ENCODE data around the gene BICC1. TPM values are rescaled to one million over a fixed set of nuclear protein-coding genes. Genes with fewer than 3 reads are reported as not detected.
"Not testable (repeated sequence)": the region's sequence is repeated elsewhere in the genome, so short reads cannot be mapped to it uniquely, and the experiment has no call there.

BICC1 gene
- total RNA-seq, 1 experiment from 2014 or later: 0.38 TPM

GRCh38 chr10:58588673-58589265 is 76.1 kb downstream of the BICC1 start:
- H3K36me3 ChIP-seq (replicated peaks; ENCODE audit: control insufficient read depth, insufficient read depth, low read length): no peaks in the 10 kb centered on the region
- no peaks in the 10 kb centered on the region for H3K27me3 ChIP-seq (ENCODE audit: control insufficient read depth, insufficient read depth, low read length)
- peak; percentile 30 for DNase-seq
- H3K4me3 ChIP-seq (ENCODE audit: insufficient read depth, low read depth, low read length): no peak overlapping the region

GRCh38 chr10:58590152-58590840 is 77.6 kb downstream of the BICC1 start:
- H3K36me3 ChIP-seq (replicated peaks; ENCODE audit: control insufficient read depth, insufficient read depth, low read length): no peaks in the 10 kb centered on the region
- no peaks in the 10 kb centered on the region for H3K27me3 ChIP-seq (ENCODE audit: control insufficient read depth, insufficient read depth, low read length)
- no peak overlapping the region for H3K4me3 ChIP-seq (ENCODE audit: insufficient read depth, low read depth, low read length)
- no peak for DNase-seq

- H3K36me3 ChIP-seq (replicated peaks; ENCODE audit: control insufficient read depth, insufficient read depth, low read length): no peaks in the 10 kb centered on the region
- no peak for DNase-seq
- no peak overlapping the region for H3K4me3 ChIP-seq (ENCODE audit: insufficient read depth, low read depth, low read length)
- no peaks in the 10 kb centered on the region for H3K27me3 ChIP-seq (ENCODE audit: control insufficient read depth, insufficient read depth, low read length)
These were observed 78.3 kb downstream of the BICC1 start for GRCh38 chr10:58590924-58591323.

GRCh38 chr10:58593008-58593407 is 80.3 kb downstream of the BICC1 start:
- no peaks in the 10 kb centered on the region for H3K36me3 ChIP-seq (replicated peaks; ENCODE audit: control insufficient read depth, insufficient read depth, low read length)
- DNase-seq: no peak
- H3K27me3 ChIP-seq (ENCODE audit: control insufficient read depth, insufficient read depth, low read length): no peaks in the 10 kb centered on the region
- no peak overlapping the region for H3K4me3 ChIP-seq (ENCODE audit: insufficient read depth, low read depth, low read length)

- H3K27me3 ChIP-seq (ENCODE audit: control insufficient read depth, insufficient read depth, low read length); H3K4me3 ChIP-seq (ENCODE audit: insufficient read depth, low read depth, low read length); DNase-seq; H3K36me3 ChIP-seq (replicated peaks; ENCODE audit: control insufficient read depth, insufficient read depth, low read length): not testable (repeated sequence)
These were observed 84.5 kb downstream of the BICC1 start for GRCh38 chr10:58597211-58597610.

- H3K4me3 ChIP-seq (ENCODE audit: insufficient read depth, low read depth, low read length): no peak overlapping the region
- no peaks in the 10 kb centered on the region for H3K27me3 ChIP-seq (ENCODE audit: control insufficient read depth, insufficient read depth, low read length)
- H3K36me3 ChIP-seq (replicated peaks; ENCODE audit: control insufficient read depth, insufficient read depth, low read length): no peaks in the 10 kb centered on the region
- DNase-seq: no peak
These were observed 87.4 kb downstream of the BICC1 start for GRCh38 chr10:58599927-58600553.

- DNase-seq: no peak
- Histone ChIP-seq H3K27me3 (ENCODE audit: control insufficient read depth, insufficient read depth, low read length) (no peaks in the 10 kb centered on the region), H3K36me3 (replicated peaks; ENCODE audit: control insufficient read depth, insufficient read depth, low read length) (no peaks in the 10 kb centered on the region), H3K4me3 (ENCODE audit: insufficient read depth, low read depth, low read length) (no peak overlapping the region)
These were observed 95.7 kb downstream of the BICC1 start for GRCh38 chr10:58608351-58608750.

GRCh38 chr10:58608826-58609531 is 96.3 kb downstream of the BICC1 start:
- no peak for DNase-seq
- Histone ChIP-seq H3K4me3 (ENCODE audit: insufficient read depth, low read depth, low read length) (no peak overlapping the region), H3K27me3 (ENCODE audit: control insufficient read depth, insufficient read depth, low read length) (no peaks in the 10 kb centered on the region), H3K36me3 (replicated peaks; ENCODE audit: control insufficient read depth, insufficient read depth, low read length) (no peaks in the 10 kb centered on the region)

- Histone ChIP-seq H3K4me3 (ENCODE audit: insufficient read depth, low read depth, low read length) (no peak overlapping the region), H3K27me3 (ENCODE audit: control insufficient read depth, insufficient read depth, low read length) (no peaks in the 10 kb centered on the region), H3K36me3 (replicated peaks; ENCODE audit: control insufficient read depth, insufficient read depth, low read length) (no peaks in the 10 kb centered on the region)
- DNase-seq: no peak
These were observed 97.0 kb downstream of the BICC1 start for GRCh38 chr10:58609532-58610150.

- DNase-seq: no peak
- Histone ChIP-seq H3K36me3 (replicated peaks; ENCODE audit: control insufficient read depth, insufficient read depth, low read length) (no peaks in the 10 kb centered on the region), H3K4me3 (ENCODE audit: insufficient read depth, low read depth, low read length) (no peak overlapping the region), H3K27me3 (ENCODE audit: control insufficient read depth, insufficient read depth, low read length) (no peaks in the 10 kb centered on the region)
These were observed 102.7 kb downstream of the BICC1 start for GRCh38 chr10:58615237-58615935.

GRCh38 chr10:58618158-58618676 is 105.5 kb downstream of the BICC1 start:
- no peak for DNase-seq
- Histone ChIP-seq H3K27me3 (ENCODE audit: control insufficient read depth, insufficient read depth, low read length) (no peaks in the 10 kb centered on the region), H3K4me3 (ENCODE audit: insufficient read depth, low read depth, low read length) (no peak overlapping the region), H3K36me3 (replicated peaks; ENCODE audit: control insufficient read depth, insufficient read depth, low read length) (no peaks in the 10 kb centered on the region)

- DNase-seq: no peak
- no peaks in the 10 kb centered on the region for H3K27me3 ChIP-seq (ENCODE audit: control insufficient read depth, insufficient read depth, low read length)
- H3K36me3 ChIP-seq (replicated peaks; ENCODE audit: control insufficient read depth, insufficient read depth, low read length): no peaks in the 10 kb centered on the region
- H3K4me3 ChIP-seq (ENCODE audit: insufficient read depth, low read depth, low read length): no peak overlapping the region
These were observed 108.9 kb downstream of the BICC1 start for GRCh38 chr10:58621379-58622077.

GRCh38 chr10:58622246-58622645 is 109.6 kb downstream of the BICC1 start:
- no peak overlapping the region for H3K4me3 ChIP-seq (ENCODE audit: insufficient read depth, low read depth, low read length)
- DNase-seq: no peak
- no peaks in the 10 kb centered on the region for H3K36me3 ChIP-seq (replicated peaks; ENCODE audit: control insufficient read depth, insufficient read depth, low read length)
- no peaks in the 10 kb centered on the region for H3K27me3 ChIP-seq (ENCODE audit: control insufficient read depth, insufficient read depth, low read length)
